ENCODE measurements around the gene EFNA3.
A peak's percentile ranks its signal among the peaks of the same experiment; 100 is the strongest.
"Not testable (repeated sequence)": the region's sequence is repeated elsewhere in the genome, so short reads cannot be mapped to it uniquely, and the experiment has no call there.

The EFNA3 gene

GRCh38 chr1:155118090-155118489, 39.5 kb downstream of the EFNA3 start:
- DNase-seq = not testable (repeated sequence)

GRCh38 chr1:155120253-155120652, 41.6 kb downstream of the EFNA3 start:
- no peak for DNase-seq

- no peak for DNase-seq
Measured at GRCh38 chr1:155121249-155121648, 42.6 kb downstream of the EFNA3 start.

- no peak for DNase-seq
Measured at GRCh38 chr1:155122308-155122707, 43.7 kb downstream of the EFNA3 start.

GRCh38 chr1:155123801-155124200, 45.2 kb downstream of the EFNA3 start:
- no peak for DNase-seq

GRCh38 chr1:155124503-155125463, 46.1 kb downstream of the EFNA3 start:
- no peak for DNase-seq

- DNase-seq = no peak
Measured at GRCh38 chr1:155125511-155125945, 46.9 kb downstream of the EFNA3 start.

GRCh38 chr1:155125946-155126555, 47.4 kb downstream of the EFNA3 start:
- DNase-seq = no peak

GRCh38 chr1:155126556-155127104, 48.0 kb downstream of the EFNA3 start:
- no peak for DNase-seq

GRCh38 chr1:155127105-155127966, 48.7 kb downstream of the EFNA3 start, which contains the start of gene EFNA1:
TSS of gene EFNA1 (plus strand) at chr1:155127876. CDS start at chr1:155127978, 102 bp downstream.
- peak; percentile 51 for DNase-seq

- no peak for DNase-seq
Measured at GRCh38 chr1:155127967-155128754, 49.5 kb downstream of the EFNA3 start.

- no peak for DNase-seq
Measured at GRCh38 chr1:155128755-155129473, 50.3 kb downstream of the EFNA3 start.

- no peak for DNase-seq
Measured at GRCh38 chr1:155130272-155131006, 51.8 kb downstream of the EFNA3 start.

GRCh38 chr1:155131285-155131684, 52.6 kb downstream of the EFNA3 start:
- DNase-seq = no peak

- DNase-seq = no peak
Measured at GRCh38 chr1:155131856-155132255, 53.2 kb downstream of the EFNA3 start.

GRCh38 chr1:155133799-155134281, 55.2 kb downstream of the EFNA3 start:
- no peak for DNase-seq

- no peak for DNase-seq
Measured at GRCh38 chr1:155134322-155134721, 55.7 kb downstream of the EFNA3 start.

GRCh38 chr1:155134880-155135414, 56.3 kb downstream of the EFNA3 start:
- no peak for DNase-seq

- peak; percentile 92 for DNase-seq
Measured at GRCh38 chr1:155135415-155136028, 56.9 kb downstream of the EFNA3 start, which contains the start of gene SLC50A1. TSS of gene SLC50A1 (plus strand) at chr1:155135852. CDS start at chr1:155135912, 60 bp downstream.
